Liver (tissue), 9 donors: ENCODE measurements around the gene SEPTIN10. TPM values are rescaled to one million over a fixed set of nuclear protein-coding genes. Genes with fewer than 3 reads are reported as not detected.

Experiments
- DNase-seq: peaks from one replicate; pipeline ENCODE4 v3.0.0-alpha.2; 2017; ENCODE audit warnings: low spot score
- H3K27ac ChIP-seq, 2 donors: one replicate each; pipeline ENCODE4 v1.7.0; 2013; ENCODE audit warnings: inconsistent platforms in 2 of 2, low read length in 2 of 2, control low read depth in 1 of 2, low read depth in 1 of 2, mild to moderate bottlenecking in 1 of 2
- H3K27me3 ChIP-seq, 4 donors: one replicate each; pipeline versions ENCODE4 v1.6.1 to v1.7.0; 2013; ENCODE audit warnings: low read length in 3 of 4, inconsistent platforms in 1 of 4, mild to moderate bottlenecking in 1 of 4, moderate library complexity in 1 of 4; ENCODE audit not compliant: control insufficient read depth in 4 of 4, insufficient read depth in 4 of 4
- H3K36me3 ChIP-seq, 4 donors: one replicate each; pipeline versions ENCODE4 v1.6.1 to v1.7.0; 2013; ENCODE audit warnings: low read length in 3 of 4, mild to moderate bottlenecking in 3 of 4, low read depth in 1 of 4, moderate library complexity in 1 of 4; ENCODE audit not compliant: control insufficient read depth in 4 of 4, insufficient read depth in 3 of 4
- H3K4me1 ChIP-seq, 4 donors: one replicate each; pipeline versions ENCODE4 v1.6.1 to v1.7.0; 2013; ENCODE audit warnings: low read length in 3 of 4, mild to moderate bottlenecking in 3 of 4, moderate library complexity in 1 of 4; ENCODE audit not compliant: control insufficient read depth in 4 of 4, insufficient read depth in 4 of 4
- H3K4me3 ChIP-seq, 3 donors: one replicate each; pipeline versions ENCODE4 v1.6.1 to v1.7.0; 2013; ENCODE audit warnings: low read length in 3 of 3, control low read depth in 1 of 3, low read depth in 1 of 3, mild to moderate bottlenecking in 1 of 3
- H3K9ac ChIP-seq, 2 donors: one replicate each; pipeline ENCODE4 v1.7.0; 2013; ENCODE audit warnings: low read length in 2 of 2, mild to moderate bottlenecking in 2 of 2, moderate library complexity in 2 of 2, control low read depth in 1 of 2, low read depth in 1 of 2
- H3K9me3 ChIP-seq, 4 donors: one replicate each; pipeline versions ENCODE4 v1.6.1 to v1.7.0; 2013; ENCODE audit warnings: low read length in 3 of 4; ENCODE audit not compliant: control insufficient read depth in 4 of 4
- ATF3 ChIP-seq: IDR thresholded peaks from 2 replicates; pipeline ENCODE4 v1.6.1; 2016; ENCODE audit warnings: antibody characterized with exemption
- CTCF ChIP-seq: fragments of 150-350 bp; IDR thresholded peaks from 2 replicates; pipeline ENCODE4 v1.5.1; 2017; ENCODE audit warnings: improper control_type of control experiment, low read depth, low read length; ENCODE audit not compliant: missing input control
- EGR1 ChIP-seq, 2 donors: IDR thresholded peaks; 2 replicates each; pipeline ENCODE4 v1.6.1; 2016 to 2018; ENCODE audit warnings: antibody characterized with exemption in 2 of 2, low read depth in 2 of 2
- FOXA1 ChIP-seq: IDR thresholded peaks from 2 replicates; pipeline ENCODE4 v1.6.1; 2016; ENCODE audit warnings: antibody characterized with exemption
- FOXA2 ChIP-seq: IDR thresholded peaks from 2 replicates; pipeline ENCODE4 v1.6.1; 2016; ENCODE audit warnings: antibody characterized with exemption
- GABPA ChIP-seq, 2 donors: IDR thresholded peaks in 1 of 2; conservative IDR thresholded peaks in 1 of 2; 2 replicates each; pipeline ENCODE4 v1.6.1; 2016; ENCODE audit warnings: antibody characterized with exemption in 2 of 2, mild to moderate bottlenecking in 1 of 2, moderate library complexity in 1 of 2
- HNF4G ChIP-seq: IDR thresholded peaks from 2 replicates; pipeline ENCODE4 v1.6.1; 2016; ENCODE audit warnings: antibody characterized with exemption
- JUND ChIP-seq, 2 donors: IDR thresholded peaks; 2 replicates each; pipeline ENCODE4 v1.6.1; 2016; ENCODE audit warnings: antibody characterized with exemption in 2 of 2
- MAX ChIP-seq: IDR thresholded peaks from 2 replicates; pipeline ENCODE4 v1.6.1; 2016; ENCODE audit warnings: antibody characterized with exemption
- RAD21 ChIP-seq, 2 donors: IDR thresholded peaks; 2 replicates each; pipeline ENCODE4 v1.6.1; 2016; ENCODE audit warnings: antibody characterized with exemption in 2 of 2, mild to moderate bottlenecking in 2 of 2
- REST ChIP-seq: IDR thresholded peaks from 2 replicates; pipeline ENCODE4 v1.6.1; 2016; ENCODE audit warnings: antibody characterized with exemption, mild to moderate bottlenecking
- RXRA ChIP-seq, 2 donors: IDR thresholded peaks; 2 replicates each; pipeline ENCODE4 v1.6.1; 2017 to 2018; ENCODE audit warnings: antibody characterized with exemption in 2 of 2, mild to moderate bottlenecking in 1 of 2
- SP1 ChIP-seq: IDR thresholded peaks from 2 replicates; pipeline ENCODE4 v1.6.1; 2018; ENCODE audit warnings: antibody characterized with exemption, mild to moderate bottlenecking
- YY1 ChIP-seq: IDR thresholded peaks from 2 replicates; pipeline ENCODE4 v1.6.1; 2016; ENCODE audit warnings: antibody characterized with exemption, mild to moderate bottlenecking
- WGBS: extraction: QIAGEN DNeasy Blood & Tissue Kit; methylation state at CpG from one replicate; pipeline ENCODE4 v1.1.7; 2013; 5-methylcytosine and 5-hydroxymethylcytosine counted together
- polyA plus RNA-seq, 2 donors: library from polyadenylated mRNA; stranded (reverse) in 1 of 2; unstranded in 1 of 2; fragments of 200-250 nt in 1 of 2; fragments of >200 nt in 1 of 2; fragmentation: Nextera tagmentation in 1 of 2; extraction: Ambion mirVana in 1 of 2; gene quantifications; one replicate each; pipeline versions ENCODE4 v1.2.1 to v1.2.3, GENCODE V29; 2013 to 2015
- total RNA-seq, 2 donors: library from RNA; depleted of rRNA; stranded (reverse); fragments of >200 nt; gene quantifications; one replicate each; pipeline ENCODE4 v1.2.3, GENCODE V29; 2014
- donor health status: healthy.
- donor health status: healthy.
- donor health status: healthy.
- donor health status: healthy.
- donor health status: healthy.

Gene SEPTIN10
- total and polyA plus RNA-seq, 4 donors, result 19.6 to 35.9 (median 20.1) TPM

GRCh38 chr2:109659396-109660045 lies 45.8 kb upstream of the SEPTIN10 start:
- WGBS, result 83% methylated on average over 9 of the region's 9 CpGs
- Histone ChIP-seq H3K4me3 (no peak overlapping the region), H3K4me1 (peaks cover 0 to 12% (median 4%) of the 10 kb centered on the region in 4 donors), H3K27me3 (no peaks in the 10 kb centered on the region), H3K9me3 (no peaks in the 10 kb centered on the region), H3K27ac (no peak overlapping the region), H3K36me3 (no peaks in the 10 kb centered on the region), H3K9ac (no peak overlapping the region)
- DNase-seq, result no peak
- TF ChIP-seq FOXA1 (no peak), MAX (no peak), RAD21 (IDR thresholded peaks at IDR 0.05) (no peak), HNF4G (no peak), EGR1 (IDR thresholded peaks at IDR 0.05; ENCODE audit: low read depth in 2 of 2) (no peak), RXRA (IDR thresholded peaks at IDR 0.05) (no peak), SP1 (no peak), YY1 (no peak), REST (no peak)

- Histone ChIP-seq H3K4me3 (no peak overlapping the region), H3K27me3 (no peaks in the 10 kb centered on the region), H3K9me3 (no peaks in the 10 kb centered on the region), H3K4me1 (peaks cover 0 to 2% (median 0%) of the 10 kb centered on the region in 4 donors), H3K27ac (no peak overlapping the region), H3K36me3 (no peaks in the 10 kb centered on the region), H3K9ac (no peak overlapping the region)
- TF ChIP-seq GABPA (IDR thresholded peaks at IDR 0.05 in 1 of 2, conservative IDR thresholded peaks at IDR 0.05 in 1 of 2) (no peak), SP1 (no peak), MAX (no peak), FOXA2 (no peak), EGR1 (IDR thresholded peaks at IDR 0.05; ENCODE audit: low read depth in 2 of 2) (no peak), JUND (IDR thresholded peaks at IDR 0.05) (no peak), RAD21 (IDR thresholded peaks at IDR 0.05) (no peak), FOXA1 (no peak), RXRA (IDR thresholded peaks at IDR 0.05) (no peak), CTCF (no peak), HNF4G (no peak), ATF3 (no peak)
- WGBS, result 90% methylated on average over 3 of the region's 3 CpGs
- DNase-seq, result no peak
These were observed 41.5 kb upstream of the SEPTIN10 start for GRCh38 chr2:109655287-109655686.
